SK-N-MC (cell line): Measurements from ENCODE around the gene FBXL17.

Source experiments
- DNase-seq: peaks from one replicate; pipeline ENCODE4 v3.0.0-alpha.2; 2011; ENCODE audit warnings: low read depth, low spot score
- H3K27ac ChIP-seq: fragments of 200-600 bp; sonication (generic); 2 replicates; pipeline ENCODE4 v1.5.1; 2016; ENCODE audit warnings: mixed run types
- H3K36me3 ChIP-seq: fragments of 200-600 bp; sonication (generic); 2 replicates; pipeline ENCODE4 v1.6.1; 2017; ENCODE audit warnings: antibody characterized with exemption, low read length, mixed read lengths; ENCODE audit not compliant: insufficient read depth
- H3K4me3 ChIP-seq: fragments of 200-600 bp; sonication (generic); 2 replicates; pipeline ENCODE4 v1.5.1; 2016
- H3K9ac ChIP-seq: fragments of 200-600 bp; sonication (generic); 2 replicates; pipeline ENCODE4 v1.8.0; 2017; ENCODE audit warnings: mixed run types, mixed read lengths; ENCODE audit not compliant: insufficient read length
- H3K9me3 ChIP-seq: fragments of 200-600 bp; sonication (generic); 2 replicates; pipeline ENCODE4 v1.6.1; 2017; ENCODE audit warnings: low read depth, mild to moderate bottlenecking, antibody characterized with exemption, low read length, moderate library complexity, mixed read lengths
- EZH2 ChIP-seq: fragments of 200-600 bp; sonication (generic); IDR thresholded peaks from one replicate; pipeline ENCODE4 v1.6.1; 2017; ENCODE audit warnings: antibody characterized with exemption
- FOXP2 ChIP-seq: optimal IDR thresholded peaks from 2 replicates; pipeline ENCODE3; 2011; ENCODE audit warnings: mild to moderate bottlenecking, moderate library complexity; ENCODE audit not compliant: insufficient read depth; ENCODE audit errors: extremely low read length, control extremely low read depth
- POLR2AphosphoS5 ChIP-seq: IDR thresholded peaks from 2 replicates; pipeline ENCODE4 v1.6.1; 2012; ENCODE audit warnings: mild to moderate bottlenecking, low read depth, low read length, borderline replicate concordance

The FBXL17 gene

GRCh38 chr5:108118813-108119514, 262.9 kb downstream of the FBXL17 start:
- Histone ChIP-seq H3K4me3 (no peak overlapping the region), H3K9ac (no peak overlapping the region), H3K9me3 (no peaks in the 10 kb centered on the region), H3K36me3 (no peaks in the 10 kb centered on the region), H3K27ac (no peak overlapping the region)
- DNase-seq, result no peak
- TF ChIP-seq POLR2AphosphoS5 (no peak), FOXP2 (no peak), EZH2 (no peak)

- no peak for TF ChIP-seq POLR2AphosphoS5
- no peak overlapping the region for H3K27ac ChIP-seq
Measured at GRCh38 chr5:108115673-108116072, 266.2 kb downstream of the FBXL17 start.

GRCh38 chr5:108113950-108114349, 267.9 kb downstream of the FBXL17 start:
- no peak overlapping the region for H3K9ac ChIP-seq
- H3K9me3 ChIP-seq, result no peaks in the 10 kb centered on the region
- TF ChIP-seq POLR2AphosphoS5 (no peak), FOXP2 (no peak), EZH2 (no peak)
- H3K4me3 ChIP-seq, result no peak overlapping the region
- no peaks in the 10 kb centered on the region for H3K36me3 ChIP-seq
- H3K27ac ChIP-seq, result no peak overlapping the region
- DNase-seq, result no peak

More at GRCh38 chr5:108115673-108116072, 266.2 kb downstream of the FBXL17 start:
- no peaks in the 10 kb centered on the region for H3K9me3 ChIP-seq
- no peak overlapping the region for H3K9ac ChIP-seq
- no peak for DNase-seq
- H3K36me3 ChIP-seq, result no peaks in the 10 kb centered on the region
- H3K4me3 ChIP-seq, result no peak overlapping the region

- no peak overlapping the region for H3K4me3 ChIP-seq
- no peak overlapping the region for H3K9ac ChIP-seq
- H3K9me3 ChIP-seq, result no peaks in the 10 kb centered on the region
- no peaks in the 10 kb centered on the region for H3K36me3 ChIP-seq
- TF ChIP-seq POLR2AphosphoS5 (no peak), EZH2 (no peak), FOXP2 (no peak)
- H3K27ac ChIP-seq, result no peak overlapping the region
- DNase-seq, result no peak
Measured at GRCh38 chr5:108111736-108112135, 270.2 kb downstream of the FBXL17 start.

- no peaks in the 10 kb centered on the region for H3K9me3 ChIP-seq
- no peak overlapping the region for H3K27ac ChIP-seq
- H3K4me3 ChIP-seq, result no peak overlapping the region
- H3K36me3 ChIP-seq, result no peaks in the 10 kb centered on the region
- no peak overlapping the region for H3K9ac ChIP-seq
- TF ChIP-seq EZH2, result no peak
- TF ChIP-seq POLR2AphosphoS5, result no peak
- no peak for TF ChIP-seq FOXP2
- no peak for DNase-seq
Measured at GRCh38 chr5:108109059-108109458, 272.8 kb downstream of the FBXL17 start.

GRCh38 chr5:108104448-108104847, 277.4 kb downstream of the FBXL17 start:
- TF ChIP-seq FOXP2 (no peak), EZH2 (no peak), POLR2AphosphoS5 (no peak)
- no peaks in the 10 kb centered on the region for H3K9me3 ChIP-seq
- DNase-seq, result no peak
- H3K27ac ChIP-seq, result no peak overlapping the region
- no peak overlapping the region for H3K4me3 ChIP-seq
- H3K9ac ChIP-seq, result no peak overlapping the region
- no peaks in the 10 kb centered on the region for H3K36me3 ChIP-seq

- Histone ChIP-seq H3K9ac (no peak overlapping the region), H3K27ac (no peak overlapping the region), H3K9me3 (no peaks in the 10 kb centered on the region), H3K4me3 (no peak overlapping the region), H3K36me3 (no peaks in the 10 kb centered on the region)
- no peak for TF ChIP-seq POLR2AphosphoS5
- no peak for TF ChIP-seq FOXP2
- TF ChIP-seq EZH2, result no peak
- no peak for DNase-seq
Measured at GRCh38 chr5:108102463-108102862, 279.4 kb downstream of the FBXL17 start.

- H3K9me3 ChIP-seq, result no peaks in the 10 kb centered on the region
- H3K9ac ChIP-seq, result no peak overlapping the region
- no peaks in the 10 kb centered on the region for H3K36me3 ChIP-seq
- no peak for DNase-seq
- H3K4me3 ChIP-seq, result no peak overlapping the region
- TF ChIP-seq POLR2AphosphoS5 (no peak), EZH2 (no peak), FOXP2 (no peak)
- H3K27ac ChIP-seq, result no peak overlapping the region
Measured at GRCh38 chr5:108101821-108102220, 280.1 kb downstream of the FBXL17 start.

- H3K9me3 ChIP-seq, result no peaks in the 10 kb centered on the region
- TF ChIP-seq EZH2, result no peak
- TF ChIP-seq FOXP2, result no peak
- TF ChIP-seq POLR2AphosphoS5, result no peak
- H3K36me3 ChIP-seq, result no peaks in the 10 kb centered on the region
- H3K4me3 ChIP-seq, result no peak overlapping the region
- H3K9ac ChIP-seq, result no peak overlapping the region
- no peak overlapping the region for H3K27ac ChIP-seq
- DNase-seq, result no peak
Measured at GRCh38 chr5:108101130-108101529, 280.8 kb downstream of the FBXL17 start.
